MM.1S (cell line): ENCODE measurements around the gene NOD2.

ENCODE experiments used
- CTCF ChIP-seq: fragments of 300-600 bp; sonication (generic); IDR thresholded peaks from 2 replicates; pipeline ENCODE4 v1.5.1; 2016; ENCODE audit warnings: antibody characterized with exemption, low read length, mixed read lengths
- EZH2 ChIP-seq: fragments of 300-600 bp; sonication (generic); optimal IDR thresholded peaks from 2 replicates; pipeline ENCODE3; 2017; ENCODE audit warnings: low read depth, mild to moderate bottlenecking, antibody characterized with exemption, low read length, mixed read lengths
- EZH2phosphoT487 ChIP-seq: fragments of 300-600 bp; sonication (generic); IDR thresholded peaks from 2 replicates; pipeline ENCODE4 v1.6.1; 2018; ENCODE audit warnings: antibody characterized with exemption, low read length

GRCh38 chr16:50721549-50722404, 28.4 kb downstream of the NOD2 start:
- TF ChIP-seq CTCF (no peak), EZH2 (no peak), EZH2phosphoT487 (no peak)
